Activated naive CD8-positive, alpha-beta T cell treated with anti-CD3 and anti-CD28 coated beads, Interleukin-2, amount 50 U/mL, for 24 hours (primary cell): ENCODE results near the gene TRPC5OS.

Experiments
- ATAC-seq: fragments of 150-1000 bp; cut with Tn5 transposase; one replicate; pipeline ENCODE4 v1.10.0; 2021
- DNase-seq: peaks from one replicate; pipeline ENCODE4 v3.0.0; 2021
- H3K27ac Mint-ChIP-seq: one replicate; pipeline ENCODE4 v1.8.0; 2021; ENCODE audit warnings: mild to moderate bottlenecking, mixed read lengths
- H3K27me3 Mint-ChIP-seq: one replicate; pipeline ENCODE4 v1.8.0; 2021; ENCODE audit warnings: mixed read lengths
- H3K36me3 Mint-ChIP-seq: one replicate; pipeline ENCODE4 v1.8.0; 2021; ENCODE audit warnings: low read depth, mixed read lengths
- H3K4me1 Mint-ChIP-seq: one replicate; pipeline ENCODE4 v1.8.0; 2021; ENCODE audit warnings: mixed read lengths
- H3K4me3 Mint-ChIP-seq: one replicate; pipeline ENCODE4 v1.8.0; 2021; ENCODE audit warnings: mild to moderate bottlenecking, moderate library complexity, mixed read lengths
- H3K9me3 Mint-ChIP-seq: one replicate; pipeline ENCODE4 v1.8.0; 2021; ENCODE audit warnings: mixed read lengths

Gene TRPC5OS

DNA sequence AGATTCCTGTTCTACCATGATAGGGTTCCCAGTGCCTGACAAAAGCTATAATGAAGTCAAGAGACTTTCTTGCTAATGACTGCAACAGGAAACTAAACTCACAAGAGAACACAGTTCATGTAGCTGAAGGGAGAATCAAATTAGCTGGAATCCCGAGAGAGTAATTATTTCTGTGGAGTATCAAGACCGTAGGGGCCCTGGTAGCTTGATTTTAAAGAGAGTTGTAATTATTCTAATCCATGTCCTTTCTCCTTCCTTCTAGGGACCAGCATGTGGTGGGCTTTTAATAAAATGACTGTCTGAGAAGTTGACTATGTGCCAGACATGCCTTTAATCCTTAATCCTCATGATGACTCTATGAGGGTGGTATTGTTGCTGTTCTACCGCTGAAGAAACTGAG lies 1.7 kb upstream of the TRPC5OS start:
- H3K4me3 Mint-ChIP-seq: no peak overlapping the region
- DNase-seq: no peak
- H3K9me3 Mint-ChIP-seq: no peaks in the 10 kb centered on the region
- no peaks in the 10 kb centered on the region for H3K36me3 Mint-ChIP-seq
- ATAC-seq: no peak
- no peaks in the 10 kb centered on the region for H3K27me3 Mint-ChIP-seq
- H3K4me1 Mint-ChIP-seq: no peaks in the 10 kb centered on the region
- H3K27ac Mint-ChIP-seq: no peak overlapping the region

DNA sequence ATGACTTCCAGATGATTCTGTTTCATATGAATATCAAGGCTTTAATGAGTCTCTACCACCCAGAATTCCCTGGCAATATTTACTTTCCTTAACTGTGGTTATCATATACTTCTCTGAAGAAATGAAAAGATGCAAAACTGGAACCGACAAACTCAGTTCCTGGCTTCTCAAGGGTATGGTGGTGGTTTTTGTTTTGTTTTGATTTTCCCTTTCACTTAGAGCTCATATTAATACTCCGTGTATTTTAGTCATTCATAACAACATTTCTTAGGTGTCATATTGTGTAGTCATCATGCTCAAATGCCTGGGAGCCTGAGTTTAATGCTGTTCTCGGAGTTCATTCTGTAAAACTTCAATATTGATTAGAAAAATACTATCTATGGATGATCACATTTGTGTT lies 665 bp downstream of the TRPC5OS start:
- Mint-ChIP-seq H3K27ac (no peak overlapping the region), H3K36me3 (no peaks in the 10 kb centered on the region), H3K9me3 (no peaks in the 10 kb centered on the region), H3K27me3 (no peaks in the 10 kb centered on the region), H3K4me3 (no peak overlapping the region), H3K4me1 (no peaks in the 10 kb centered on the region)
- no peak for DNase-seq
- no peak for ATAC-seq

DNA sequence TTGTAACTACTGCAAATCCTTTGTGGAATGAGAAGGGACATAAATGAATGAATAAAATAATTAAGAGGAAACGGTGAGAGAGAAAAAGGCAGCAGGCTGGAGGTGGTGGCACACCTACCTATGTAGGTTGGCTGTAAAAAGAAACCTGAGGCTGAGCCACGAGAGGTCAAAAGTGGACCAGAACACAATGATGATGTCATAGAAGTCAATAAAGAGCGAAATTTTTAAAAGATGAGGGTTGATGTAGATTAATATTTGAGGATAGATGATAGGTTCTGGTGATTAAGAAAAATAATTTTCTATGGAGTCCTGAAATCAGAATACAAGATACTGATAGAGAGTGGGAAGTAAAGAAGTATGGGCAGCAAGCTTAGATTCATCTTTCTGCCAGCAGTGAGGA lies 1.7 kb downstream of the TRPC5OS start:
- Mint-ChIP-seq H3K4me3 (no peak overlapping the region), H3K36me3 (no peaks in the 10 kb centered on the region), H3K4me1 (no peaks in the 10 kb centered on the region), H3K9me3 (no peaks in the 10 kb centered on the region), H3K27ac (no peak overlapping the region), H3K27me3 (no peaks in the 10 kb centered on the region)
- no peak for ATAC-seq
- DNase-seq: no peak

DNA sequence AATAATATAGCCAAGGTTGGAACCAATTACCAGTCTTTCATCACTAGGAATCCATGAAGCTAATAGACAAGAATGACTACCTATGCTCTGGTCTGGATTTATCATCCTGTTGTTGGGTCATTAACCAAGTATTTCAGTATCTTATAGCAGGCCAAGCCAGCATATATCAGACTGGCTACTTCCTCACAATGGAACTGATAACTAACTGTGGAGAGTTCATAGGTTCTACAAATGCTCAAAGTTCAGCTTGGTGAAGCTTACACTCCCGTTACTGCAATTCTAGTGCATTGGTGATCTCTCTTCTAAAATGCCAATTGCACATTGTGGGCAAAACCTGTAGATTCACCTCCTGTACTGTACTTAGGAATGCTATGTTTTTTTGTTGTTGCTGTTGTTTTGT lies 4.8 kb downstream of the TRPC5OS start:
- no peaks in the 10 kb centered on the region for H3K4me1 Mint-ChIP-seq
- no peaks in the 10 kb centered on the region for H3K36me3 Mint-ChIP-seq
- no peak overlapping the region for H3K4me3 Mint-ChIP-seq
- H3K27me3 Mint-ChIP-seq: no peaks in the 10 kb centered on the region
- no peak overlapping the region for H3K27ac Mint-ChIP-seq
- H3K9me3 Mint-ChIP-seq: no peaks in the 10 kb centered on the region
- no peak for ATAC-seq
- no peak for DNase-seq

DNA sequence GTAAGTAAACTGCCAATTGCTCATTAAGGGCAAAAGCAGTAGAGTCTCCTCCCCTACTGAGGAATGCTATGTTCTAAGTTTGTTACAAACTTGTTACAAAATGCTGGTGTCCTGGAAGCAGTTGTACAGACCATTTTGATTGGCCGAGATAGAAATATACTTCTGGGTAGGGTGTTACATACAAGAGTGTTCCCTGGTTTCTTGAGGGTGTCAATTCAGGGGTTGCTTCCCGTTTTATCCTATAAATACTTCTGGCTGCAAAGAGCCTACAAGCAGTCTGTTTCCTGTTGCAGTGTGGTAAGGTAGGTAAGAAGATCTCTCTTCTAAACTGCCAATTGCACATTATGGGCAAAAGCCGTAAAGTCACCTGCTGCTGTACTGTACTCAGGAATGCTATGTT lies 5.7 kb downstream of the TRPC5OS start:
- no peak for ATAC-seq
- DNase-seq: no peak
- Mint-ChIP-seq H3K4me1 (no peaks in the 10 kb centered on the region), H3K27ac (no peak overlapping the region), H3K36me3 (no peaks in the 10 kb centered on the region), H3K9me3 (no peaks in the 10 kb centered on the region), H3K4me3 (no peak overlapping the region), H3K27me3 (no peaks in the 10 kb centered on the region)

DNA sequence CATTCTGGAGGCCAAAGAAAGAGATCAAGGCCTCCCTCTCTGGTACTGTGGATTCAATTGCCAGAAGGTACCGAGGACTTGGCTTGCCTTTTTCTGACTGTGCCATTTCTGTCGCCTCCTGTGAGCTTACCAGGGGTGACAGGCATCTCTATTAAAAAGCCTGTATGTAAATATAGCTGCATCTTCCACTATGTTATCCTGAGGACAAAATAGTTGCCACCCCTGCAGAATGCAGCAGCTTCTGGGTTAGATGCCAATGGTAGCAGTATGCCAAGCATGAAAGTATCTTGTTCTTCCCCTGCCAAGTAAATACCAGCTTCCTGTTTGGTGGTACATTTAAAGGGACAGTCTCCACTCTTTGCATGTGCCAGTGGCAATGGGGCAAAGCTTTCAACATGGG lies 10.7 kb downstream of the TRPC5OS start:
- H3K27ac Mint-ChIP-seq: no peak overlapping the region
- no peaks in the 10 kb centered on the region for H3K4me1 Mint-ChIP-seq
- H3K9me3 Mint-ChIP-seq: no peaks in the 10 kb centered on the region
- ATAC-seq (no peak), DNase-seq (no peak)
- no peaks in the 10 kb centered on the region for H3K36me3 Mint-ChIP-seq
- no peak overlapping the region for H3K4me3 Mint-ChIP-seq
- H3K27me3 Mint-ChIP-seq: no peaks in the 10 kb centered on the region

DNA sequence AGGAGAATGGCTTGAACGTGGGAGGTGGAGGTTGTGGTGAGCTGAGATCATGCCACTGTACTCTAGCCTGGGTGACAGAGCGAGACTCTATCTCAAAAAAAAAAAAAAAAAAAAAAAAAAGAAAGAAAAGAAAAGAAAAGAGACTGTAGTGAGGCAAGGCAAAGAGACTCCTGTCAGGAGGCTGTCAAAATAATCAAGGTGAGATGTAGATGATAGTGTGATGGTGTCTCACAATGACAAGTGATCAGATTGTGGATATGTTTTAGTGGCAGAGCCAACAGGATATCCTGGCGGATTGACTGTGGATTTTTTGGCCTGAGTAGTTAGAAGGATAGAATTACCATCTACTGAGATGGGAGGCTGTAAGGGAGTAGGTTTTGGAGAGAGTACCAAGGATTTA lies 12.6 kb downstream of the TRPC5OS start:
- no peak overlapping the region for H3K4me3 Mint-ChIP-seq
- DNase-seq (no peak), ATAC-seq (no peak)
- no peak overlapping the region for H3K27ac Mint-ChIP-seq
- H3K9me3 Mint-ChIP-seq: no peaks in the 10 kb centered on the region
- H3K27me3 Mint-ChIP-seq: no peaks in the 10 kb centered on the region
- no peaks in the 10 kb centered on the region for H3K4me1 Mint-ChIP-seq
- H3K36me3 Mint-ChIP-seq: no peaks in the 10 kb centered on the region

DNA sequence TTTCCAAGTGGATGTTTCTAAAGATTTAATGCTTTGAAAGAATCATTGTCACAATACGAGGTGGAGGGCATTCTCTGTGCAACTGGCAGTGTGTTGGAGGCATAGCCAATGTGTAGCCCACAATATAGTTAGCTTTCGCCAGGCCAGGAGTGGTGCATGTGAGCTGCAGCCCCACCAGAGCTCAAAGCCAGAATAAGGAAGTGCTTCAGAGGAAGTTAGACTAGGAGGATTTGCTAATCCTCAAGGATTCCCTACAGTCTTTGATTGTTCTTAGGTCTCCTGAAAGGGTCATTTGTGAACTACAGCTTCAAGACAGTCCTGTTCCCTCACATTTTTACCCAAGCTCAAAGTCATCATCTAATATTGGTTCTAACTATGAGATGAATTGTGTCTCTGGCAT lies 16.4 kb downstream of the TRPC5OS start:
- no peaks in the 10 kb centered on the region for H3K9me3 Mint-ChIP-seq
- no peak for ATAC-seq
- no peak overlapping the region for H3K4me3 Mint-ChIP-seq
- H3K27me3 Mint-ChIP-seq: no peaks in the 10 kb centered on the region
- no peaks in the 10 kb centered on the region for H3K4me1 Mint-ChIP-seq
- H3K27ac Mint-ChIP-seq: no peak overlapping the region
- no peak for DNase-seq
- H3K36me3 Mint-ChIP-seq: no peaks in the 10 kb centered on the region

DNA sequence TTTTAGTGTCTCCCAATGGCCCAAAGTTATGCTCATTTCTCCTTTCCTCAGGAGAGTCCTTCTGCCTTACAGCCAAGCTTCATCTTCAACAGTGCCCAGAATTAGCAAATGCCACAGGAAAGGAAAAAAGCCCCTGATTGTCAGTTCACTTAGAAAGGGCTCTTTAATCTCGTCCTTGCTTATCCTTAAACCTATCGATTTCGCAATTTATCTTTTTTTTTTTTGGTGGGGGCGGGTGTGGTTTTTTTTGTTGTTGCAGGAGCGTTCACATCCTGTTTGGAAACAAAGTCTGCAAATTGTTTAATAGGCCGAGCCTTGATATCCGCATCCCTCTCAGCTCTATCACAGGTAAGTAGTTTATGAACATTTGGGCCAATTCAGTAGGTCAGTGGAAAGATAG lies 20.2 kb downstream of the TRPC5OS start:
- no peak overlapping the region for H3K4me3 Mint-ChIP-seq
- no peak for DNase-seq
- peaks cover 4% of the 10 kb centered on the region for H3K27me3 Mint-ChIP-seq
- H3K36me3 Mint-ChIP-seq: no peaks in the 10 kb centered on the region
- no peak overlapping the region for H3K27ac Mint-ChIP-seq
- no peak for ATAC-seq
- no peaks in the 10 kb centered on the region for H3K9me3 Mint-ChIP-seq
- H3K4me1 Mint-ChIP-seq: no peaks in the 10 kb centered on the region

DNA sequence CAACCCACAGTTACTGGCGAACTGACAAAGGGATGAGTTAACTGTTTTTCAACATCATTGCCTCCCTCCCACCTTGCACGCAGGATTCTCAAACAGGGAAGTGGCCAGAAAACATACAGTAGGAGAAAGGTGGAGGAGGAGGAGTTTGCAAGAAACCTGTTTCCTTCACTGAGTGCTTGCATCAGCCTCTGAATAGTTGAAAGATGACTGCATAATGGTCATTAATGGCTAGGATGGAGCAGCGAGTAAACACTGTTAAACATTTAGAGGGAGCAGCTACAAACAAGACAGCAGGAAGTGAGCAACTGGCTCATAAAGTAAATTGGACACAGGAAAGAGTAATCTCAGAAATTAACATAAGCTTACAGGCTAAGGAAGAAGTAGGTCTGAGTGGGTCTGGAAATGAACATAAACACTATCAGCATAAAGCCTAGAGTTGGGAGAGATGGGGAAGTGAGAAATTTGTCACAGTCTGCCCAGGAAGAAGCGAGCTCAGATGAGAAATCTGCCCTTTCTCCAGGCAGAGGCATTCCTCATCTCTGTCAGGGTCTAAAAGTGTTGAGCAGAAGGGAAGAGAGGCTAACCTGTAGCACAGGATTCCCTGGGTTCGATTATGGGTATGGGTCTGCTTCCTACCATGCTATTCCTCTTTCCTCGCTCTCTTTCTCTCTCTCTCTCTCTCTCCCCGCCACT lies 38.6 kb downstream of the TRPC5OS start:
- Mint-ChIP-seq H3K4me3 (no peak overlapping the region), H3K36me3 (no peaks in the 10 kb centered on the region), H3K9me3 (no peaks in the 10 kb centered on the region), H3K27ac (no peak overlapping the region), H3K27me3 (no peaks in the 10 kb centered on the region), H3K4me1 (no peaks in the 10 kb centered on the region)
- ATAC-seq (no peak), DNase-seq (no peak)

DNA sequence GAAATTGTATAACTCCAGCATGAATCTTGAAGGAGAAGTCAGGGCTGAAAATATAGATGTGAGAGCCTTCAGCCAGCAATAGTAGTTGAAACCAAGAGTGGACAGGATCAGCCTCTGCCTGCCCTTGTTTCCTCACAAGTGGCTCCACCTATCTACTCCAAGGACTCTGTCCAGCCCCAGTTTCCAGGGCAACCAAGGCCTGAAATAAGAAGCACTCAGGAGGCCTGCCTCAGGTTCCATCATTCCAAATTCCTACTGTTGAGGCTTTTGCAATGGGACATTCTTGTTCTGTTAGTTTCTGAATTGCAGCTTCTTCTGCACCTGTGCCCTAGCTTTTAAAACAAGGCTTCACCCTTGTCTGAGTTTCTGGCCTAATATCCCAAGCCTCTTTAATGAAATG lies 41.6 kb downstream of the TRPC5OS start:
- no peaks in the 10 kb centered on the region for H3K4me1 Mint-ChIP-seq
- no peak overlapping the region for H3K27ac Mint-ChIP-seq
- no peak for ATAC-seq
- no peaks in the 10 kb centered on the region for H3K9me3 Mint-ChIP-seq
- no peak overlapping the region for H3K4me3 Mint-ChIP-seq
- DNase-seq: no peak
- H3K36me3 Mint-ChIP-seq: no peaks in the 10 kb centered on the region
- no peaks in the 10 kb centered on the region for H3K27me3 Mint-ChIP-seq

DNA sequence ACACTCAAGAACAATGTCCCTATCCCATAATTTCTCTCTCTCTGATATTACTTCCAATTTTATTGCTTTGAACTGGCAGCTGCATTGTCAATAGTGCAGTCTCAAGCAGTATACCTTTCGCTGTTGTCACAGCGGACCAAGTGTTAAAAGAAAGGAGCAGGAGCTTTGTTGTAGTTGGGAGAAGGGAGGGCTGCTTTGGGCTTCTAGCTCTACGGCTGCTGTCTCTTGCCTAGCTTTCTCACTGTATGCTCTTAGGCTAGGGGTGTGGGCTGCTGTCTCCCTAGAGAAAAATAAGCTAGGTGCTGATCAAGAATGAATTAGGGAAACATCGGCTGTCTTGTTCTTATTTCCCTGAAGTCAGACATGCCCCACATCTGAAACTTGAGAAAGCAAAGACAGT lies 52.5 kb downstream of the TRPC5OS start:
- peaks cover 5% of the 10 kb centered on the region for H3K9me3 Mint-ChIP-seq
- H3K36me3 Mint-ChIP-seq: no peaks in the 10 kb centered on the region
- DNase-seq: no peak
- H3K4me1 Mint-ChIP-seq: no peaks in the 10 kb centered on the region
- H3K4me3 Mint-ChIP-seq: no peak overlapping the region
- no peaks in the 10 kb centered on the region for H3K27me3 Mint-ChIP-seq
- no peak overlapping the region for H3K27ac Mint-ChIP-seq
- ATAC-seq: no peak
